Cardiac muscle cell (in vitro differentiated cells and primary cell): ENCODE measurements around the gene EPN2. TPM values are rescaled to one million over a fixed set of nuclear protein-coding genes. Genes with fewer than 3 reads are reported as not detected.

Experiments used
- DNase-seq, 2 donors: peaks; one replicate each; pipeline versions ENCODE4 v3.0.0 to v3.0.0-alpha.2; 2010 to 2017; ENCODE audit warnings: low read depth in 1 of 2, low spot score in 1 of 2
- H3K27ac ChIP-seq: fragments of 200-600 bp; sonication (generic); 2 replicates; pipeline ENCODE4 v1.5.1; 2016
- H3K27me3 ChIP-seq: fragments of 200-600 bp; sonication (generic); 2 replicates; pipeline ENCODE4 v1.6.0; 2016; ENCODE audit warnings: control low read depth
- H3K36me3 ChIP-seq: fragments of 200-600 bp; sonication (generic); 2 replicates; pipeline ENCODE4 v1.5.1; 2016; ENCODE audit warnings: control low read depth
- H3K4me1 ChIP-seq: fragments of 200-600 bp; sonication (generic); 2 replicates; pipeline ENCODE4 v1.8.1; 2017; ENCODE audit warnings: low read depth, mild to moderate bottlenecking, mixed run types
- H3K4me3 ChIP-seq: fragments of 200-600 bp; sonication (generic); 2 replicates; pipeline ENCODE4 v1.5.1; 2016; ENCODE audit warnings: mild to moderate bottlenecking
- H3K9me3 ChIP-seq: fragments of 200-600 bp; sonication (generic); 2 replicates; pipeline ENCODE4 v1.5.1; 2017; ENCODE audit warnings: low read depth, mild to moderate bottlenecking, control low read depth
- polyA plus RNA-seq: library from polyadenylated mRNA; unstranded; fragments of >200 nt; fragmentation: Nextera tagmentation; extraction: Ambion mirVana; gene quantifications from 2 replicates; pipeline ENCODE4 v1.2.1, GENCODE V29; 2016
- total RNA-seq: library from RNA; depleted of rRNA; stranded (reverse); fragments of >200 nt; gene quantifications from 2 replicates; pipeline ENCODE4 v1.2.3, GENCODE V29; 2016
- TF ChIP-seq, protein P1 (sequence below): IDR thresholded peaks from 2 replicates; pipeline ENCODE4 v1.5.1; 2012; ENCODE audit warnings: low read depth, mild to moderate bottlenecking, low read length

Gene EPN2
- total and polyA plus RNA-seq, 2 experiments from 2014 or later = 43.5 to 45.5 TPM

DNA sequence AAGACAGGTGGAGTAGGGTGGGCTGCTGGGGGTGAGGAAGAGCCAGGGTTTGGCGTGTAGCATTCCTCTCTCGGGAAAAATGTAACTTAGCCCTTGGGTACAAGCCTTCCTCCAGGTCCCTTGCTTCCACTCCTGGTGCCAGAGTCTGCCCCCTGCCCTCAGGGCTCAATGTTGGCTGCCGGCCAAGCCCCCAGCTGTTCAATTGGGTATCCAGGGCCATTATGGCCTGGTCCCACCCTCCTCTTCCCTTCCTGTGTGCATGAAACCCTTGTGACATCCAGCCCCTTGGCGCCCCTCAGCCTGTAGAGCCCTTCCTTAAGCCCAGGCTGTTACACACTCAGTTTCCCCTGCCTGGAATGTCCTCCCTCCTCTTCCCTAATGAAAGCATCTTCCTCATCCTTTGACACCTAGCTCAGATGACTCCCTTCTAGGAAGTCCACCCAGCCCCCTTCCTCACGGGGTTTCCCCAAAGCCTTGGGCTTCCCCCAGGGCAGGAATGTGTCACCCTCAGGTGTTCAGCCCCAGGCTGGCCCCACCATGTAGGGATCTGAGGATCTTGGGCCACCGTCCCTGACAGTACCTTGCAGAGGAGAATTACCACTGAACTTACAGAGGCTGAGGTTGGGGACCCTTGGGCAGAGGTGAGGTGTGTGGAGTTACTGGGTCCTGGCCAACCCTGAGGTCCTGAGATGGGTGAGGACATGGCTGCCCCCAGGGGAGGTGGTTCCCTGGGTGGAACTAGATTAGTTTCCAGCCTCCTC is 95.4 kb downstream of the EPN2 start:
- TF ChIP-seq, protein P1, sequence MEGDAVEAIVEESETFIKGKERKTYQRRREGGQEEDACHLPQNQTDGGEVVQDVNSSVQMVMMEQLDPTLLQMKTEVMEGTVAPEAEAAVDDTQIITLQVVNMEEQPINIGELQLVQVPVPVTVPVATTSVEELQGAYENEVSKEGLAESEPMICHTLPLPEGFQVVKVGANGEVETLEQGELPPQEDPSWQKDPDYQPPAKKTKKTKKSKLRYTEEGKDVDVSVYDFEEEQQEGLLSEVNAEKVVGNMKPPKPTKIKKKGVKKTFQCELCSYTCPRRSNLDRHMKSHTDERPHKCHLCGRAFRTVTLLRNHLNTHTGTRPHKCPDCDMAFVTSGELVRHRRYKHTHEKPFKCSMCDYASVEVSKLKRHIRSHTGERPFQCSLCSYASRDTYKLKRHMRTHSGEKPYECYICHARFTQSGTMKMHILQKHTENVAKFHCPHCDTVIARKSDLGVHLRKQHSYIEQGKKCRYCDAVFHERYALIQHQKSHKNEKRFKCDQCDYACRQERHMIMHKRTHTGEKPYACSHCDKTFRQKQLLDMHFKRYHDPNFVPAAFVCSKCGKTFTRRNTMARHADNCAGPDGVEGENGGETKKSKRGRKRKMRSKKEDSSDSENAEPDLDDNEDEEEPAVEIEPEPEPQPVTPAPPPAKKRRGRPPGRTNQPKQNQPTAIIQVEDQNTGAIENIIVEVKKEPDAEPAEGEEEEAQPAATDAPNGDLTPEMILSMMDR = no peak
- Histone ChIP-seq H3K9me3 (no peaks in the 10 kb centered on the region), H3K27me3 (no peaks in the 10 kb centered on the region), H3K4me1 (peaks cover 28% of the 10 kb centered on the region), H3K4me3 (no peak overlapping the region), H3K27ac (peak overlapping the region; percentile 82), H3K36me3 (no peaks in the 10 kb centered on the region)
- DNase-seq = no peak

DNA sequence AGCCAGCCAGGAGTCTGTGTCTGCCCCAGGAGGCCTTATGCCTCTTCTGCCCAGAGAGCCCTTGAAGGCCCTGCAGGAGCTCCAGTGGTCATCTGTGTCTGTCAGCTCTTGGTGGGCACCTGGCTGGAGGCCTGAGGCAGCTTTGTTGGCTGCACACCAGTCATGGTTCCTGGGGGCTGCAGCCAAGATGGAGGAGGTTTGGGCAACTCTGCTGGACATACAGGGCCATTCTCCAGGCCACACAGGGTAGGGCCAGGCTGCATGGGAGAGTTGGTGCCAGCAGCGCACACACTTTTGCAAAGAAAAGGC is 95.9 kb downstream of the EPN2 start:
- Histone ChIP-seq H3K4me3 (no peak overlapping the region), H3K27ac (no peak overlapping the region), H3K9me3 (no peaks in the 10 kb centered on the region), H3K36me3 (no peaks in the 10 kb centered on the region), H3K4me1 (peaks cover 33% of the 10 kb centered on the region), H3K27me3 (no peaks in the 10 kb centered on the region)
- TF ChIP-seq, protein P1 = no peak
- DNase-seq = no peak

DNA sequence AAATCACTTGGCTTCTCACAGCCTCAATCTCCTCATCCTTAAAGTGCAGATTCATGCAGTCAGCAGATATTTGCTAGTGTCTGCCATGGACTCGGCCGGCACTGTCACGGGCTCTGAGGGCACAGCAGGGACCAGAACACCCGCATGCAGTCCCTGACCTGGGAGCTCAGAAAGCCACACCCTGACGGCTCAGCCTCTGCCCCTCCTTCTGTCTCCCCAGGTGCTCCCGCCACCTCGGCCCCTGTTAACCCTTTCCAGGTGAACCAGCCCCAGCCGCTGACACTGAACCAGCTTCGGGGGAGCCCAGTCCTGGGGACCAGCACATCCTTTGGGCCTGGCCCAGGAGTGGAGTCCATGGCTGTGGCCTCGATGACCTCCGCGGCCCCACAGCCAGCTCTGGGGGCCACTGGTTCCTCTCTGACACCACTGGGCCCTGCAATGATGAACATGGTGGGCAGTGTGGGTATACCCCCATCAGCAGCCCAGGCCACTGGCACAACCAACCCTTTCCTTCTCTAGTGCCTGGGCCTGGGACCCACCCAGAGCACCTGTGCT is 96.6 kb downstream of the EPN2 start:
- no peak for DNase-seq
- Histone ChIP-seq H3K4me1 (peaks cover 34% of the 10 kb centered on the region), H3K4me3 (no peak overlapping the region), H3K36me3 (no peaks in the 10 kb centered on the region), H3K9me3 (no peaks in the 10 kb centered on the region), H3K27me3 (no peaks in the 10 kb centered on the region), H3K27ac (no peak overlapping the region)
- TF ChIP-seq, protein P1 = no peak

DNA sequence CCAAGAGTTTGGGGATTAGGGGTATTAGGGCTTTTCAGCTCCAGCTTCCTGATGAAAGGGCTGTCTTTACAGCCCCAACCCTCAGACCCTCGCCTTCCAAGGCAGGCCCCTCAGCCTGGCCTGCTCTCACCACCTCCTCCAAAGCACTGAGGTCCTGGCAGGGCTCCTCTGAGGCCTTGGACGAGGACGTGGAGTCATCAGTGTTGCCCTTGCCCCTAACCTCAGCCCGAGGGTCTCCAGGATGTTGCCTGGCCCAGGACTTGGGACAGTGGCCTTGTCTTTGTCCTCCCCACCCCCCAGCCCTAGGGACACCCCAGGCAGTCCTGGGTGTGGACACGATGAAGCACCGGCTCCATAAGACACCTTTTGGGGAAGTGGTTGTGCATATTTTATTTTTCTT is 97.2 kb downstream of the EPN2 start:
- H3K27ac ChIP-seq = no peak overlapping the region
- H3K4me3 ChIP-seq = no peak overlapping the region
- no peak for DNase-seq
- H3K36me3 ChIP-seq = no peaks in the 10 kb centered on the region
- no peaks in the 10 kb centered on the region for H3K27me3 ChIP-seq
- TF ChIP-seq, protein P1 = no peak
- H3K4me1 ChIP-seq = peaks cover 34% of the 10 kb centered on the region
- H3K9me3 ChIP-seq = no peaks in the 10 kb centered on the region

DNA sequence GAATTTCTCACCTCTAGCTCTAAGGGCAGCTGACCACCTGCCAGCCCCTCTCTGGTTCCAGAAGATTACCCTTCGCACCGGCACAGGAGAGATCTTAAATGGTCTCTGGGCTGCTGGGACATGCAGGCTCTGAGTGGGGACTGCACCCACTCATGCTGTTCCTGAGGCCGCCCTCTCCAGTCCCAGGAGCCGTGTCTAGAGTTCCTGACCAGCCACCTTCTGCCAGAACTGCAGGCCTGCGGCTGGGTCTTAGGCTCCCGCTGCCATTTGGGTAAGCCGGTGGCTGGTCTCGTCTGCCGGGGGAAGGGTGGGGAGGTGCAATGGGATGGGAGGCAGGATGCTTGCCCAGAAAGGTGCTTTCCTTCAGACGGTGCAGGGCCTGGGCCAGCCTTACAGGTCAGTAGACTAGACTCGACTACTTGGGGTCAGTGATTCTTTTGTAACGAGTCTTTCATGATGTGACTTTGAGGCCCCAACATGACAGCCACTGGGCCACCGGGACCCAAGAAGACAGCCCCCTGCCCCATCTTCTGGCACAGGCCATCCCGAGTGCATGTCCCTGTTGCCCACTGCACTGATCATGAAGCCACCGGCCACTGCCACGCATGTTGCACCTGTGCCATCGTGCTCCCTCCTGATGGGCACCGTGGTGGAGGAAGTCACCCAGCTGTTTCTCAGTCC is 98.9 kb downstream of the EPN2 start:
- TF ChIP-seq, protein P1 = no peak
- H3K36me3 ChIP-seq = no peaks in the 10 kb centered on the region
- H3K27me3 ChIP-seq = no peaks in the 10 kb centered on the region
- DNase-seq = no peak
- peak overlapping the region; percentile 77 for H3K27ac ChIP-seq
- H3K4me3 ChIP-seq = no peak overlapping the region
- H3K9me3 ChIP-seq = no peaks in the 10 kb centered on the region
- H3K4me1 ChIP-seq = peaks cover 21% of the 10 kb centered on the region
